OCI-LY7 (cell line): Measurements from ENCODE around the gene PSMA6. TPM values are rescaled to one million over a fixed set of nuclear protein-coding genes. Genes with fewer than 3 reads are reported as not detected.

ENCODE experiments used
- BruUV-seq: library from RNA; stranded (reverse); fragments of 400-500 nt; replicated peaks from 2 replicates; lab custom pipeline; 2021; lab: Mats Ljungman, UMichigan
- CTCF ChIA-PET: fragments of 300-600 bp; sonication (Branson Sonifier 250); formaldehyde crosslinking; loops from one replicate; lab custom pipeline; 2022; ENCODE audit warnings: antibody characterized with exemption; ENCODE audit not compliant: unreplicated experiment; lab: Charles Lee
- POLR2A ChIA-PET: fragments of 300-600 bp; sonication (Branson Sonifier 250); formaldehyde crosslinking; loops from one replicate; lab custom pipeline; 2022; ENCODE audit warnings: antibody characterized with exemption; lab: Charles Lee
- DNase-seq: peaks from one replicate; pipeline ENCODE4 v3.0.0-alpha.2; 2015; ENCODE audit warnings: low spot score
- H2AFZ ChIP-seq: fragments of 200-600 bp; sonication (generic), shearing (Covaris generic); 2 replicates; pipeline ENCODE4 v1.6.1; 2014; ENCODE audit warnings: mild to moderate bottlenecking, antibody characterized with exemption, low read length, moderate library complexity
- H3K27ac ChIP-seq: fragments of 200-600 bp; sonication (generic); 2 replicates; pipeline ENCODE4 v1.5.1; 2014; ENCODE audit warnings: mixed run types, low read depth, mild to moderate bottlenecking, moderate library complexity, low read length, inconsistent platforms; ENCODE audit not compliant: poor library complexity, severe bottlenecking
- H3K36me3 ChIP-seq: fragments of 200-600 bp; sonication (generic); 2 replicates; pipeline ENCODE4 v1.6.1; 2014; ENCODE audit warnings: mild to moderate bottlenecking, antibody characterized with exemption, low read length, moderate library complexity, mixed read lengths; ENCODE audit not compliant: insufficient read depth
- H3K4me1 ChIP-seq: fragments of 200-600 bp; sonication (generic); 2 replicates; pipeline ENCODE4 v1.5.1; 2014; ENCODE audit warnings: mild to moderate bottlenecking, low read length; ENCODE audit not compliant: insufficient read depth, poor library complexity, severe bottlenecking
- H3K4me2 ChIP-seq: fragments of 200-600 bp; sonication (generic); 2 replicates; pipeline ENCODE4 v1.6.1; 2014; ENCODE audit warnings: mild to moderate bottlenecking, low read length
- H3K4me3 ChIP-seq: fragments of 200-600 bp; sonication (generic); 2 replicates; pipeline ENCODE4 v1.5.1; 2014; ENCODE audit warnings: mild to moderate bottlenecking, low read depth, low read length; ENCODE audit not compliant: poor library complexity, severe bottlenecking
- H3K79me2 ChIP-seq: fragments of 200-600 bp; sonication (generic); 2 replicates; pipeline ENCODE4 v1.6.1; 2016; ENCODE audit warnings: low read depth, mild to moderate bottlenecking, low read length, moderate library complexity, mixed read lengths; ENCODE audit not compliant: insufficient read depth
- H3K9me2 ChIP-seq: fragments of 200-600 bp; sonication (generic); 2 replicates; pipeline ENCODE4 v1.6.1; 2016; ENCODE audit warnings: mild to moderate bottlenecking, low read length, mixed read lengths; ENCODE audit not compliant: insufficient read depth
- H3K9me3 ChIP-seq: fragments of 200-600 bp; sonication (generic); 2 replicates; pipeline ENCODE4 v1.6.1; 2014; ENCODE audit warnings: mild to moderate bottlenecking, mixed run types, low read length, mixed read lengths
- H4K20me1 ChIP-seq: fragments of 200-600 bp; sonication (generic); 2 replicates; pipeline ENCODE4 v1.6.1; 2014; ENCODE audit warnings: mild to moderate bottlenecking, antibody characterized with exemption, low read length, moderate library complexity, mixed read lengths; ENCODE audit not compliant: insufficient read depth
- CTCF ChIP-seq: fragments of 200-600 bp; sonication (generic); conservative IDR thresholded peaks from 2 replicates; pipeline ENCODE4 v1.5.1; 2014; ENCODE audit warnings: mild to moderate bottlenecking, antibody characterized with exemption, low read length, moderate library complexity, mixed read lengths
- EZH2phosphoT487 ChIP-seq: fragments of 200-600 bp; sonication (generic); IDR thresholded peaks from 2 replicates; pipeline ENCODE4 v1.6.1; 2018; ENCODE audit warnings: low read depth, borderline replicate concordance, mild to moderate bottlenecking, mixed run types, antibody characterized with exemption, low read length, moderate library complexity, mixed read lengths
- intact Hi-C: fragments of 100-400 bp; cut with micrococcal nuclease; formaldehyde crosslinking; loops from one replicate; pipeline ENCODE4 v1.10.0; 2022; ENCODE audit not compliant: unreplicated experiment
- total RNA-seq, 2 experiments: library from RNA; depleted of rRNA in 1 of 2; stranded (reverse); fragments of >200 nt in 1 of 2; shearing (Covaris generic) in 1 of 2; gene quantifications; 2 replicates each; pipeline ENCODE4 v1.2.3, GENCODE V29; 2014 to 2022

PSMA6 gene
- total RNA-seq, 2 experiments from 2014 or later: 216 to 267 TPM

DNA sequence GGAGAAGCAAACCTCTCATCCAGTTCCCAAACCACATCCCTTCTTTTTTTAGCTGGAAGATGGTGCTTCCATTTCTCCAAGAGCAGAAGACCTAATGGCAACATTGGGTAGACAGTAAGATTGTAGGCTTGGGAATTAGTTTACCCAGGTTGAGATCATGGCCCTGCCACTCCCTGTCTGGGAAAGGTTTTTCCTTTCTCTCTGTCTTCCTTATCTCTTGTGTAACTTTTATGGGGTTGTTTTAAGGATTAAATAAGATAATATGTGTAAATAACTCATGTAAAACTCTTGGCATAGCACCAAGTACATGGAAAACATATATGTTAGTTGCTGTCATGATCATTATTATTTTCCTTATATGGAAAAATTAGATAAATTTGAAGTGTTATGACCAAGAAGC lies 23.2 kb upstream of the PSMA6 start:
- no peaks in the 10 kb centered on the region for H3K4me1 ChIP-seq
- no peak overlapping the region for H3K4me3 ChIP-seq
- no peak overlapping the region for H2AFZ ChIP-seq
- no TSS peak for BruUV-seq
- H3K27ac ChIP-seq: no peak overlapping the region
- intact Hi-C loops: no loop called here
- H3K36me3 ChIP-seq: peaks cover 52% of the 10 kb centered on the region
- no peaks in the 10 kb centered on the region for H4K20me1 ChIP-seq
- H3K79me2 ChIP-seq: no peaks in the 10 kb centered on the region
- no peak for TF ChIP-seq CTCF
- no peak for TF ChIP-seq EZH2phosphoT487
- no peaks in the 10 kb centered on the region for H3K9me2 ChIP-seq
- no peak overlapping the region for H3K4me2 ChIP-seq
- CTCF ChIA-PET: no interaction called here
- POLR2A ChIA-PET: interaction anchor here (0.6 to 1.1 kb wide), 3 partner anchors 13 to 137 kb away, joined by 3 to 4 read pairs (median 3); no protein-coding TSS in a partner anchor
- DNase-seq: no peak
- no peaks in the 10 kb centered on the region for H3K9me3 ChIP-seq

GRCh38 chr14:35274805-35275204 lies 17.4 kb upstream of the PSMA6 start:
- Histone ChIP-seq H2AFZ (no peak overlapping the region), H3K4me1 (no peaks in the 10 kb centered on the region), H3K79me2 (no peaks in the 10 kb centered on the region), H3K9me2 (no peaks in the 10 kb centered on the region), H3K4me3 (no peak overlapping the region), H3K4me2 (no peak overlapping the region), H4K20me1 (no peaks in the 10 kb centered on the region), H3K36me3 (peaks cover 66% of the 10 kb centered on the region), H3K9me3 (no peaks in the 10 kb centered on the region), H3K27ac (no peak overlapping the region)
- intact Hi-C loops: no loop called here
- ChIA-PET CTCF (interaction anchor here (1.9 kb wide), 1 partner anchor 12 kb away, joined by 5 read pairs; no protein-coding TSS in a partner anchor), POLR2A (interaction anchor here (0.6 to 1.7 kb wide), 7 partner anchors 8 to 1180 kb away, joined by 3 to 6 read pairs (median 4); partner anchors contain the start of gene PSMA6)
- TF ChIP-seq EZH2phosphoT487 (no peak), CTCF (no peak)
- BruUV-seq: no TSS peak
- DNase-seq: no peak

- no TSS peak for BruUV-seq
- no peak overlapping the region for H3K4me2 ChIP-seq
- ChIA-PET CTCF (no interaction called here), POLR2A (interaction anchor here (0.6 kb wide), 1 partner anchor 78 kb away, joined by 3 read pairs; no protein-coding TSS in a partner anchor)
- H3K79me2 ChIP-seq: no peaks in the 10 kb centered on the region
- no peak overlapping the region for H2AFZ ChIP-seq
- peaks cover 14% of the 10 kb centered on the region for H3K4me1 ChIP-seq
- no peak overlapping the region for H3K4me3 ChIP-seq
- intact Hi-C loops: no loop called here
- DNase-seq: no peak
- no peak overlapping the region for H3K27ac ChIP-seq
- TF ChIP-seq CTCF (no peak), EZH2phosphoT487 (no peak)
- peaks cover 51% of the 10 kb centered on the region for H3K36me3 ChIP-seq
- H3K9me2 ChIP-seq: no peaks in the 10 kb centered on the region
- no peaks in the 10 kb centered on the region for H3K9me3 ChIP-seq
- H4K20me1 ChIP-seq: no peaks in the 10 kb centered on the region
Observed at GRCh38 chr14:35277179-35277578, 15.0 kb upstream of the PSMA6 start.
